Coronary artery (tissue), 2 donors: ENCODE data around the gene AKAP13.

Source experiments
- DNase-seq: peaks from one replicate; pipeline ENCODE4 v3.0.0-alpha.2; 2017; ENCODE audit warnings: low spot score
- H3K27ac ChIP-seq, 2 donors: fragments of 200-600 bp; sonication (generic); one replicate each; pipeline ENCODE4 v1.5.1; 2016 to 2019
- H3K4me3 ChIP-seq: fragments of 200-600 bp; sonication (generic); 2 replicates; pipeline ENCODE4 v1.5.1; 2016; ENCODE audit warnings: mild to moderate bottlenecking, moderate library complexity
- TF ChIP-seq, protein P1 (sequence below): fragments of 200-600 bp; sonication (generic); IDR thresholded peaks from one replicate; pipeline ENCODE4 v1.5.1; 2019; ENCODE audit warnings: antibody characterized with exemption

AKAP13 gene

DNA sequence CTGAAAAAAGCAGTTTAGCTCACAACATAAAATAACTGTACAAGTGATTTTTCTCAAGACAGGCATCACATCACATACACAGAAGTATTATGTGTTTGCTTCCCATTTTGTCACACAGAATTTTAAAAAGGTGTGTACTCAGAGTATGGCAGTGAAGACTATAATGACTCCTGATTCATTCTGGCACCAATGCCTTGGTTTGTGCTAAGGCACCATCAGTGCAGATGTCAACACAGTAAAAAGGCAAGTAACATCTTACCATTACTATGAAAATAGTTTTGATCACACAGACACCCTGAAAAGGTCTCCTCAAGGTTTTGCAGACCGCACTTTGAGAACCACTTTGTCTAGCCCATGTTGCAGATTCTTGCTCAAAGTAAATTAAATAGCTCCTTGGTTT, 222.8 kb downstream of the AKAP13 start:
- no peak for DNase-seq
- no peak overlapping the region for H3K27ac ChIP-seq
- TF ChIP-seq, protein P1, sequence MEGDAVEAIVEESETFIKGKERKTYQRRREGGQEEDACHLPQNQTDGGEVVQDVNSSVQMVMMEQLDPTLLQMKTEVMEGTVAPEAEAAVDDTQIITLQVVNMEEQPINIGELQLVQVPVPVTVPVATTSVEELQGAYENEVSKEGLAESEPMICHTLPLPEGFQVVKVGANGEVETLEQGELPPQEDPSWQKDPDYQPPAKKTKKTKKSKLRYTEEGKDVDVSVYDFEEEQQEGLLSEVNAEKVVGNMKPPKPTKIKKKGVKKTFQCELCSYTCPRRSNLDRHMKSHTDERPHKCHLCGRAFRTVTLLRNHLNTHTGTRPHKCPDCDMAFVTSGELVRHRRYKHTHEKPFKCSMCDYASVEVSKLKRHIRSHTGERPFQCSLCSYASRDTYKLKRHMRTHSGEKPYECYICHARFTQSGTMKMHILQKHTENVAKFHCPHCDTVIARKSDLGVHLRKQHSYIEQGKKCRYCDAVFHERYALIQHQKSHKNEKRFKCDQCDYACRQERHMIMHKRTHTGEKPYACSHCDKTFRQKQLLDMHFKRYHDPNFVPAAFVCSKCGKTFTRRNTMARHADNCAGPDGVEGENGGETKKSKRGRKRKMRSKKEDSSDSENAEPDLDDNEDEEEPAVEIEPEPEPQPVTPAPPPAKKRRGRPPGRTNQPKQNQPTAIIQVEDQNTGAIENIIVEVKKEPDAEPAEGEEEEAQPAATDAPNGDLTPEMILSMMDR: no peak
- H3K4me3 ChIP-seq: no peak overlapping the region

DNA sequence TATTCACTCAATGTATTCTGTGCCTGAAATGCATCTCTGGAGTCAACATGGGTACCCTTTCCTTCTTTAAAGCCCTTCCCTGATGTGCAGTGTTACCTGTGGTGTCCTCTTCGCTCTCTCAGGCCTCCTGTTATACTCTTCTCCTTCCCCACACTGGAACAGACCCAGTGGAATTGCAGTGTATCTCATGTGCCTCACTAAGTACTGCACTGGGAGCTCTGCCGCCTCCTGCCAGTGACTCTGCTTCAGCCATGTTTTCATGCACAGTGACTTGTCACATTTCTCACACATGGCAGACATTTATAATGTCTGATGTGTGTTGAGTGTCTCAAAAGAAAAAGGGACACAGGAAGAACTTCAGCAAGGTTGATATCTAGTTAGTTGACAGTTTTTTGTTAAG, 223.3 kb downstream of the AKAP13 start:
- H3K27ac ChIP-seq: no peak overlapping the region
- TF ChIP-seq, protein P1: no peak
- no peak overlapping the region for H3K4me3 ChIP-seq
- DNase-seq: no peak

DNA sequence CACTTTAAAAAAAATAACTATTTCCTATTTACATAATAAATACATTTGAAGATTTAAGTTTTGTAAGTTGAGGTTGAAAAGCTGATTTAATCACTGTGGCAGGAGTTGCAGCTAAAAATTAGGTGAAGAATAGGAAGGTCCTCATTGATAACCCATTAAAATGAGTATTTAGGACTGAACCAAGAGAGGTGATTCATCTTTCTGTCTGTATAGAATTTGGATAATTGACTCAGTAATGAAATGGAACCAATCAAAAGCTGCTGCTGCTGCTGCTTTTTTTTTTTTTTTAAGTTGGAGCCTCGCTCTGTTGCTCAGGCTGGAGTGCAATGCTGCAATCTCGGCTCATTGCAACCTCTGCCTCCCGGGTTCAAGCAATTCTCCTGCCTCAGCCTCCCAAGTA, 223.8 kb downstream of the AKAP13 start:
- DNase-seq: no peak
- Histone ChIP-seq H3K27ac (no peak overlapping the region), H3K4me3 (no peak overlapping the region)
- TF ChIP-seq, protein P1: no peak

DNA sequence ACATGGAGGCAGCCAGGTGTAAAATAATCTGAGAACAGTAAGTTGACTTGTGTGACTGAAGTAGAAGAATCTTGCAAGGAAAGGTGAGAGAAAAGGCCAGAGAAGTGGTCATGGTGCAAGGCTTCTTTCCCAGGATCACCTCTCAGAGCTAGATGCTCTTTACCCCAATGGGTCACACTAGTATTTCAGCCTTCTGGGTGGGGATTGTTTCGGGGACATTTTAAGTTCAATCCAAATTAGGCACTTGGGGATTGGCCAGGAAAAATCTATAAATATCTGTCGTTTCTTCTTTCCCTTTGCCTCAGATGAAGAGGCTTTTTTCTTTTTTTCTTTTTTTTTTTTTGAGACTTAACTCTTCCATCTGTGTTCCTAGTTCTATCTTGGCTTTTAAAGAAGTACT, 226.3 kb downstream of the AKAP13 start:
- Histone ChIP-seq H3K4me3 (no peak overlapping the region), H3K27ac (peak overlapping the region; percentile 39 to 71)
- TF ChIP-seq, protein P1: no peak
- no peak for DNase-seq

DNA sequence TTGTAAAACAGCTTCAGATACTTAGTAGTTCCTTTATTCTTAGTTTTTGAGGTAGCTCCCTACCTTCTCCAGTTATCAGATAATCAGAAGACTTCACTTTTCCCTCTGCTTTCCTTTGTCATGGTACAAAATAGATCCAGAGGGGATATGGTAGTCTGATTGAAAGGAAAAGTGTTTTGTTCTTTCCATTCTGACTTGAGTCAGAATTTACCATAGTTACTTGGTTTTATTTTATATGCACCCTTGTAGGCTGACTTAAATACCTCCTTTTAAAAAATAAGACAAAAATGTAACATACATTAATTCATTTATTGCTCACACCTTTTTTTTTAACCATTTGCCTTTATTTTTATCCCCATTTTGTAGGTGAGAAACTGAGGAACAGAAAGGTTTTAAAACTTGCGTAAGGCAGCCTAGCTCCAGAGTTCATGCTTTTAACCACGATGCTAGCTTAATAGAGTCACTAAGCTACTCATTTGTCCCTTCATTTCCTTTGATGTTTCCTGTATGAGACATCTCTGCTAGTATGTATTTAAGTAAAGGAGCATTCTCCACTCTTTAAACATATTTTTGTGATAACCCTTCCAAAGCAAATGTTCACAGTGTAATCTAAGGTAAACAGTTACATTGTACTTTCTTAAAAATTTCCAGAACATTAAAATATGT, 226.9 kb downstream of the AKAP13 start:
- TF ChIP-seq, protein P1: no peak
- no peak for DNase-seq
- H3K27ac ChIP-seq: peak overlapping the region; percentile 39 to 75
- H3K4me3 ChIP-seq: peak overlapping the region; percentile 23

DNA sequence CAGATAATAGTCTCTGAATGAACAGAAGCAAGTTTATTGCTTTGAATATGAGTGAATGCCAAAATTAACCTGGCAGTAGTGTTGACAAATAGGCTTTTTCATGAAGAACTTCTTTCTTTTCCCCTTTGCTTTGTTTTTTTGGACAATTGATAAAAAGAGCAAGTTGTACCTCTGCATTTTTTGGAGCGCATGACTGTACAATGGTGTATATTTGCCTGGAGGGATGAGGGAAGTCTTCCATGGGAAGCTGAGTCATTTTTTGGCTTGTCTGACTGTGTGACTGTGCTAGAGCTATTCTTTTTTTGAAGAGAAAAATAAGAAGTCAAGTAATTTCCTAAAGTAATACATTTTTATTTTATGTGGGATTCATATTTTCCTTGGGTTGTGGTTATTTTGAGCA, 227.4 kb downstream of the AKAP13 start:
- TF ChIP-seq, protein P1: no peak
- DNase-seq: no peak
- H3K27ac ChIP-seq: peak overlapping the region; percentile 39 to 75

DNA sequence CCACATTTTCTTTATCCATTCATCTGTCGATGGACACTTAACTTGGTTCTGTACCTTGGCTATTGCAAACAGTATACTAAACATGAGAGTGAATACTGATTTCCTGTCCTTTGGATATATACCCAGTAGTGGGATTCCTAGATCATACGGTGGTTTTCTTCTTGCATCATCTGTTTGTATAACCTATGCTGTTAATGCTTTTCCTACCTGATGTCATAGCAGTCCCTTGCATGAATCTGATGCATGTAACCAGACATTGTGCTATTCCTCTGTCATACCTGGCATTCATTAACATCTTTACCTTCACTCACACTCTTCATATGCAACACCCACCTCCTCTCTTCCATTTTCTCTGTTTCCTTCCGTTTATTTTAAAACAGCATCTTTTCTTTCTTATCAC, 229.1 kb downstream of the AKAP13 start:
- Histone ChIP-seq H3K27ac (peak overlapping the region in 1 of 2 donors; percentile 13), H3K4me3 (no peak overlapping the region)
- TF ChIP-seq, protein P1: no peak
- no peak for DNase-seq

More for the DNA sequence above, 227.4 kb downstream of the AKAP13 start:
- H3K4me3 ChIP-seq: peak overlapping the region; percentile 23
